GM12892 (cell line): ENCODE data around the gene UNC119B.

Experiments
- DNase-seq: peaks from one replicate; pipeline ENCODE4 v3.0.0; 2011; ENCODE audit not compliant: insufficient read length
- FAIRE-seq: peaks from 2 replicates; lab custom pipeline; 2011; peaks lifted over from hg19 to GRCh38; lab: Jason Lieb, UNC
- POLR2A ChIP-seq: IDR thresholded peaks from 2 replicates; pipeline ENCODE4 v1.6.1; 2011; ENCODE audit warnings: low read depth, low read length, control low read depth
- POLR2AphosphoS5 ChIP-seq: IDR thresholded peaks from 2 replicates; pipeline ENCODE4 v1.6.1; 2011; ENCODE audit warnings: low read depth, low read length, control low read depth
- TAF1 ChIP-seq: IDR thresholded peaks from 2 replicates; pipeline ENCODE4 v1.6.1; 2011; ENCODE audit warnings: low read depth, mild to moderate bottlenecking, control low read depth, low read length, borderline replicate concordance

Gene UNC119B

GRCh38 chr12:120710805-120711296, 593 bp downstream of the UNC119B start:
- peak; percentile 38 for DNase-seq
- TF ChIP-seq POLR2AphosphoS5 (no peak), TAF1 (no peak), POLR2A (no peak)
- FAIRE-seq: peak; percentile 78

- peak; percentile 5 for FAIRE-seq
Measured at GRCh38 chr12:120711411-120711810, 1.2 kb downstream of the UNC119B start.

GRCh38 chr12:120712610-120713009, 2.4 kb downstream of the UNC119B start:
- DNase-seq (no peak), FAIRE-seq (no peak)
- no peak for TF ChIP-seq TAF1
- TF ChIP-seq POLR2AphosphoS5: no peak
- TF ChIP-seq POLR2A: no peak

More at GRCh38 chr12:120711411-120711810, 1.2 kb downstream of the UNC119B start:
- no peak for DNase-seq
- TF ChIP-seq TAF1: no peak

GRCh38 chr12:120713861-120714482, 3.7 kb downstream of the UNC119B start:
- DNase-seq (peak; percentile 51), FAIRE-seq (peak; percentile 87)
- no peak for TF ChIP-seq POLR2AphosphoS5
- no peak for TF ChIP-seq TAF1

GRCh38 chr12:120718055-120718454, 7.8 kb downstream of the UNC119B start:
- no peak for FAIRE-seq
- no peak for TF ChIP-seq POLR2A
- no peak for TF ChIP-seq POLR2AphosphoS5
- no peak for TF ChIP-seq TAF1
- no peak for DNase-seq

- DNase-seq: no peak
- TF ChIP-seq POLR2AphosphoS5 (no peak), TAF1 (no peak), POLR2A (no peak)
- FAIRE-seq: no peak
Measured at GRCh38 chr12:120719072-120719471, 8.8 kb downstream of the UNC119B start.

- DNase-seq (no peak), FAIRE-seq (no peak)
- TF ChIP-seq TAF1: no peak
- no peak for TF ChIP-seq POLR2A
- TF ChIP-seq POLR2AphosphoS5: no peak
Measured at GRCh38 chr12:120719496-120720233, 9.4 kb downstream of the UNC119B start.

- no peak for FAIRE-seq
- no peak for DNase-seq
- TF ChIP-seq POLR2AphosphoS5: no peak
- no peak for TF ChIP-seq POLR2A
- no peak for TF ChIP-seq TAF1
Measured at GRCh38 chr12:120720234-120720986, 10.2 kb downstream of the UNC119B start.

- TF ChIP-seq POLR2A (no peak), TAF1 (no peak), POLR2AphosphoS5 (no peak)
- DNase-seq (no peak), FAIRE-seq (no peak)
Measured at GRCh38 chr12:120720987-120721801, 10.9 kb downstream of the UNC119B start.

GRCh38 chr12:120721866-120722265, 11.6 kb downstream of the UNC119B start:
- TF ChIP-seq POLR2AphosphoS5 (no peak), POLR2A (no peak), TAF1 (no peak)
- FAIRE-seq: no peak
- no peak for DNase-seq

GRCh38 chr12:120722784-120723183, 12.5 kb downstream of the UNC119B start:
- FAIRE-seq: no peak
- DNase-seq: no peak
- TF ChIP-seq POLR2A (no peak), TAF1 (no peak), POLR2AphosphoS5 (no peak)

GRCh38 chr12:120724720-120725119, 14.5 kb downstream of the UNC119B start:
- no peak for DNase-seq
- TF ChIP-seq TAF1 (no peak), POLR2A (no peak), POLR2AphosphoS5 (no peak)
- no peak for FAIRE-seq
